Prostate gland (tissue), 2 donors: Measurements from ENCODE around the gene DDAH1. TPM values are rescaled to one million over a fixed set of nuclear protein-coding genes. Genes with fewer than 3 reads are reported as not detected.
A peak's percentile ranks its signal among the peaks of the same experiment; 100 is the strongest.

Experiments
- DNase-seq: peaks from one replicate; pipeline ENCODE4 v3.0.0-alpha.2; 2019; ENCODE audit warnings: low spot score
- H3K27ac ChIP-seq, 2 donors: fragments of 200-600 bp; sonication (generic); 2 replicates each; pipeline ENCODE4 v1.5.1; 2017 to 2019
- H3K27me3 ChIP-seq: fragments of 200-600 bp; sonication (generic); replicated peaks from 2 replicates; pipeline ENCODE4 v1.5.1; 2019; ENCODE audit not compliant: insufficient read depth
- H3K36me3 ChIP-seq, 2 donors: fragments of 200-600 bp; sonication (generic); 1 replicate in 1 of 2; 2 replicates in 1 of 2; pipeline versions ENCODE4 v1.5.1 to v1.8.1; 2017 to 2019
- H3K4me1 ChIP-seq: fragments of 200-600 bp; sonication (generic); replicated peaks from 2 replicates; pipeline ENCODE4 v1.5.1; 2019
- H3K4me3 ChIP-seq, 2 donors: fragments of 200-600 bp; sonication (generic); 2 replicates each; pipeline ENCODE4 v1.5.1; 2017 to 2019
- H3K9me3 ChIP-seq: fragments of 200-600 bp; sonication (generic); 2 replicates; pipeline ENCODE4 v1.5.1; 2017
- POLR2A ChIP-seq: fragments of 450-650 bp; IDR thresholded peaks from one replicate; pipeline ENCODE4 v1.6.1; 2016; ENCODE audit warnings: antibody characterized with exemption, mild to moderate bottlenecking
- POLR2AphosphoS5 ChIP-seq: sonication (generic); formaldehyde crosslinking; IDR thresholded peaks from one replicate; pipeline ENCODE4 v1.6.1; 2017; ENCODE audit warnings: antibody characterized with exemption
- WGBS: methylation state at CpG from one replicate; pipeline ENCODE4 v1.1.5; 2018; 5-methylcytosine and 5-hydroxymethylcytosine counted together
- intact Hi-C: fragments of 100-400 bp; cut with DNase I; formaldehyde crosslinking; loops from one replicate; pipeline ENCODE4 v1.14.2; 2022
- total RNA-seq, 2 donors: library from RNA; depleted of rRNA; stranded (reverse); fragments of >200 nt; gene quantifications; one replicate each; pipeline ENCODE4 v1.1.0, GENCODE V29; 2016
- TF ChIP-seq, protein P1 (sequence below), 4 experiments: fragments of 200-600 bp in 2 of 4; fragments of 450-650 bp in 2 of 4; sonication (generic) in 2 of 4; IDR thresholded peaks; 1 replicate in 3 of 4; 2 replicates in 1 of 4; pipeline ENCODE4 v1.5.1; 2016 to 2019; ENCODE audit warnings: antibody characterized with exemption in 4 of 4, mild to moderate bottlenecking in 2 of 4, moderate library complexity in 2 of 4

DDAH1 gene
- total RNA-seq, 2 donors from 2014 or later, result 61.6 to 70.7 TPM

DNA sequence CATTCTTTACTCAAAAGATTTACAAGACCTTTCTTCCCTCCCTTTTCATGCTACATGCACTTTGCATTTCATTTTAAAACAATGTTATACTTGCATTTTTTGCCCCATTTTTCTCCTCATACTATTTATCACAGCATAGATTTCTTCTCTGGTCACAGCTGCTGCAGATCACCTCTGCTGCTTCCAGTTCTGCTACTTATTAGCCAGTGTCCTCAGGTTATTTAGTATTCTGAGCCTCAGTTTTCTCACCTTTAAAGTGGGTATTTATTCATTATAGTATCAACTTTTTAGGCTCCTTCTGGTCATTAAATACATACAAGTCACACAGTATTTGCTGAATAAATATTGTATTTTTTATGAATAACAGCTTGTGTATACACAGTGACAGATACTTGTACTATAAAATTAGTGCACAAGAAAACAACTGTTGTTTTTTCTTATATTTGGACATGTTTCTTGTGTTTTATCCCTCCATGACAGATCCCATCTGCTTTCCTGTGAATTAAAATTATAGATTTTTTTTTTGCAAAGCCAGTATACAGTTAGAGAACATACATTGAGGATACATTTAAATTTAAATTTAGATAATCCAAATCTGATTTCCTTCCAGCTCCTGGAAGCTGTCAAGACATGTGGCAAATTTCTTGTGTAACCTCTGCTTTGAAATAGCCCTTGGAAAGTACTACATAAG is 103.2 kb downstream of the DDAH1 start:
- Histone ChIP-seq H3K27ac (no peak overlapping the region), H3K4me3 (no peak overlapping the region), H3K27me3 (no peaks in the 10 kb centered on the region), H3K36me3 (no peaks in the 10 kb centered on the region), H3K9me3 (no peaks in the 10 kb centered on the region), H3K4me1 (peaks cover 4% of the 10 kb centered on the region)
- TF ChIP-seq, protein P1, sequence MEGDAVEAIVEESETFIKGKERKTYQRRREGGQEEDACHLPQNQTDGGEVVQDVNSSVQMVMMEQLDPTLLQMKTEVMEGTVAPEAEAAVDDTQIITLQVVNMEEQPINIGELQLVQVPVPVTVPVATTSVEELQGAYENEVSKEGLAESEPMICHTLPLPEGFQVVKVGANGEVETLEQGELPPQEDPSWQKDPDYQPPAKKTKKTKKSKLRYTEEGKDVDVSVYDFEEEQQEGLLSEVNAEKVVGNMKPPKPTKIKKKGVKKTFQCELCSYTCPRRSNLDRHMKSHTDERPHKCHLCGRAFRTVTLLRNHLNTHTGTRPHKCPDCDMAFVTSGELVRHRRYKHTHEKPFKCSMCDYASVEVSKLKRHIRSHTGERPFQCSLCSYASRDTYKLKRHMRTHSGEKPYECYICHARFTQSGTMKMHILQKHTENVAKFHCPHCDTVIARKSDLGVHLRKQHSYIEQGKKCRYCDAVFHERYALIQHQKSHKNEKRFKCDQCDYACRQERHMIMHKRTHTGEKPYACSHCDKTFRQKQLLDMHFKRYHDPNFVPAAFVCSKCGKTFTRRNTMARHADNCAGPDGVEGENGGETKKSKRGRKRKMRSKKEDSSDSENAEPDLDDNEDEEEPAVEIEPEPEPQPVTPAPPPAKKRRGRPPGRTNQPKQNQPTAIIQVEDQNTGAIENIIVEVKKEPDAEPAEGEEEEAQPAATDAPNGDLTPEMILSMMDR (IDR thresholded peaks at IDR 0.05), result no peak
- TF ChIP-seq POLR2AphosphoS5, result no peak
- TF ChIP-seq POLR2A, result no peak
- intact Hi-C loops, result no loop called here
- no peak for DNase-seq

DNA sequence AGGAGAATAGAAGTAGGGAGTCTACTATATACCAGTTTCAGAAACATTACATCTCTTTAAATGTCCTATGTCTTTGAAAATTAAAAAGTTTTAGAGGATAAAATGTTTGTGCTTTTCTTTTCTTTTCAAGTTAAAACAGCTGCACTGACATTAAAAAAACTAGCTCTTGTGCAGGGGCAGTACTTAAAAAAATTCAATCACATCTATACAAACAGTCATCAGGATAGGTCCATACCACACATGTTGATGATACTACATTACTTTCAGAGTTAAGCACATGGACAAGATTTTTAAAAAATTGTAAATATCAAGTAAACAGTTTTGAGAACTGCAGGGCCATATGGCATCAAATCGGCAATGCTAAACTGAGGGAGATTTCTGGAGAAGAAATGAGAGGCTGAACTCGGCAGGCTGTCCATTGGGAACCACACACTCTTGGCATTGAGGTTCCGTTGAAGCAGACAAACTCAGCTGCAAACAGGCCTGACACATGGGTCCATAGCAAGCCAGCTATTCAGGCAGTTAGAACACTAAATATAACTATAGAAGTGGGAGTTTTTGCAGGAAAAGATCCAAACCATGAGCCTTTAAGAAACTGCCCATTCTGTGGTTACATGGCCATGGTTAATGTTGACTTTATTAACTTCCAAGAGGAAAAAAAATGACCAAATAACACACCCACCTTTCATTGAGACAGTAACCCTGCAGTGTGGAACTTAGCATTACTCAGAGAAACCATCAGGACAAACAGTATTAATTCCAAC is 104.0 kb downstream of the DDAH1 start:
- DNase-seq, result no peak
- H3K4me3 ChIP-seq, result no peak overlapping the region
- H3K36me3 ChIP-seq, result no peaks in the 10 kb centered on the region
- intact Hi-C loops, result no loop called here
- H3K27me3 ChIP-seq, result no peaks in the 10 kb centered on the region
- peak overlapping the region in 1 of 2 donors; percentile 8 for H3K27ac ChIP-seq
- H3K4me1 ChIP-seq, result peaks cover 4% of the 10 kb centered on the region
- no peak for TF ChIP-seq POLR2AphosphoS5
- TF ChIP-seq POLR2A, result no peak
- TF ChIP-seq, protein P1 (IDR thresholded peaks at IDR 0.05), result no peak
- 54% methylated on average over 3 of the region's 3 CpGs for WGBS
- H3K9me3 ChIP-seq, result no peaks in the 10 kb centered on the region

DNA sequence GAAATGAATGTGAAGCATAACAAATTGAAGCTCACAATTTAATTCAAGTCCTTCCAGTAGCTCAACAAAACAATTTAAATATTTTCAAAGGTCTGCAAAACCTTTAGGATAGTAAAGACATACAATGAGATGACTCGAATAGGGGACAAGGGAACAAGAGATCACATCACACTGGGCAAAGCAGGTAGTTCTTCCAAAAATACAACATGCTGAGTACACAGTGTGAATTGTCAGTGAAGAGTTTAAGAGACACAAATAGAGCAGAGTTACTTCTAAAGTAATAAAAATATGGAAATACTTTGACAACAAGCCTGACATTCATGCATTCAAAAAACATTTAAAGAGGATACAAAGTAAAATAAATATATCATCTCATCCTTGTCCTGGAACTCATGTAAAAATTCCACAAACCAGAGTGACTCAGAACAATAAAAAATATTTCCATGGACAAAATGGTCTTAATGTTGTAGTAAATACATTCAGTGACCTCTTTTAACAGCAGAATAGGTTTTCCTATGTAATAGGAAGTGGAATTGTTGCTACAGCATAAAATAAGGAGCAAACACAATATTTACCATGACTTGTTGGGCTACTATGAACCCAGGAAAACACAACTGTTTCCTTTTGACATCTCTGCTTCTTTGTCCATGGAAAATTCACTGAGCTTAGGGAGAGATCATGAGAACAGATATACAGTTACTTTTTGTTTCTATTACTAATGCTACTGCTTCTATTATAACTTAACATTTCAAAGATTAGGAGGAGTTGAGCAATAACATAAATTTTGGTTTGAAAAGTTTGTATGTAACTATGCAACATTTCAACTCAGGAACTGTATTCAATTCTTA is 104.9 kb downstream of the DDAH1 start:
- 33% methylated on average over 1 of the region's 1 CpG for WGBS
- Histone ChIP-seq H3K27me3 (no peaks in the 10 kb centered on the region), H3K4me1 (peaks cover 4% of the 10 kb centered on the region), H3K36me3 (no peaks in the 10 kb centered on the region), H3K9me3 (no peaks in the 10 kb centered on the region), H3K4me3 (no peak overlapping the region), H3K27ac (peak overlapping the region; percentile 12 to 38)
- intact Hi-C loops, result no loop called here
- peak; percentile 23 for TF ChIP-seq POLR2AphosphoS5
- TF ChIP-seq, protein P1 (IDR thresholded peaks at IDR 0.05), result no peak
- no peak for DNase-seq

DNA sequence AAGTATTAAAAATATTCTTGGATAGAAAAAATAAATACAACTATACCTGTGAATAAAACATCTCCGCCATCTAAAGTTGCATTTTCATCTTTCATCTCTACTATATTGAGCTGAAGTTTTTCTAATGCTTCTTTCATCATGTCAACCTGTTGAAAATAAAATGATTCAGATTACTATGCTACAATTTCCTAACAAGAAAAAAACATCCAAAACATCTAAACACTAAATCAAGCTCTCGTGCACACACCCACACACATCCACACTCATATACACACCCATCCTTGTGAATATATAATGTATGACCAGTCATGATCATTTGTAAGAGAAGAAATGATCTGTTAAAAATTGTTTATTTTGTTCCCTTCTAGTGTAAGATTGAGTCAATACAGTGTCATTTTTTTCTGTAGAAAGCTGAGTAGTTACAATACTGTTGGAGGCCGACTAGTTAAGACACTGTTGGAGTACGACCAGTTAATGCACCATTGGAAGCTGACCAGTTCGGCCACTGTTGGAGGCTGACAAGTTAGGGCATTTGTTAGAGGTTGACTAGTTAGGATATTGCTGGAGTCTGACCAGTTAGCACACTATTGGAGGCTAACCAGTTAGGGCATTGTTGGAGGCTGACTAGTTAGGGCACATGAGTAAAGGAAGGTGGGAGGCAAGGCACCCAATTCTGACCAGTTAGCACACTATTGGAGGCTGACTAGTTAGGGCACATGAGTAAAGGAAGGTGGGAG is 106.1 kb downstream of the DDAH1 start:
- H3K4me1 ChIP-seq, result peaks cover 4% of the 10 kb centered on the region
- no peak for DNase-seq
- no peak overlapping the region for H3K4me3 ChIP-seq
- WGBS, result 95% methylated on average over 5 of the region's 5 CpGs
- no peak for TF ChIP-seq POLR2AphosphoS5
- TF ChIP-seq, protein P1 (IDR thresholded peaks at IDR 0.05), result no peak
- no peak for TF ChIP-seq POLR2A
- no peaks in the 10 kb centered on the region for H3K27me3 ChIP-seq
- no peaks in the 10 kb centered on the region for H3K36me3 ChIP-seq
- H3K9me3 ChIP-seq, result no peaks in the 10 kb centered on the region
- intact Hi-C loops, result no loop called here
- H3K27ac ChIP-seq, result no peak overlapping the region
